ENCODE data around the gene GAN.

DNA sequence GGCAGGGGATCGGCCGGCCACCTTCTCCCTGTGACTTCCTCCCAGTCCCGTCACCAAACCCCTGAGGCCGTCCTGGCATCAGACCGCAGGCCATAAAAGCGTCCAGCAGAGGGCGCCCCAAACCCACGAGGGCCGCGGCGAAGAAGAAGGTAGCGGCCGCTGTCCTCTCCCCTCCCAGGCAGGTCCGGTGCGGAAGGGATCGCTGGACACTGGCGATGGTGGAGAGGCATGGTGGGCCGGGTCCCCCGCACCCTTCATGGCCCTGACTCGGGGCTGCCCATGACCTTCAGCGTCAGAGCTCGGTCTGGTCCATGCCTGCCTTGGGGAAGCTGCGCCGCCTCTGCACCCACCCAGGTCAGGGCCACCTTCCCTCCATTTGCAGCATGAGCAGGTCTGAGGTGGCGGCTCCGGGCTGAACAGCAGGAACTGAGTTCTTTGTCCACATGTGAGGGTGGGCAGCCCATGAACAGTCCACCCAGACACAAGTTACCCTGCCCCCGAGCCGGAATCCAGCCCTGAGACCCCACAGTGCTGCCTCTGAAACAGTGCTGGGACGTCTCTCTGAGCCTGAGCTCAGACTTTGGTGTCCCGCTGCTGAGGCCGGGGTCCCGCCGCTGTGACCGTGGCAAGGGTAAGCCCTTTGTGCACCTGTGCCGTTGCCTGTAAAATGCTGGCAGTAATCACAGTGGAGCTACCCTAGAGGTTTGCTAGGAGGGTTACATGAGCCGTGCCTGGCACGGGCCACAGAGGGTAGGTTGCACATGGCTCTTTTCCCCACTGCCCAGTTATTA, 89.0 kb downstream of the GAN start:
- TF ChIP-seq POLR2A (IDR thresholded peaks at IDR 0.05; ENCODE audit: low read depth, low read length) (no peak), POLR2AphosphoS5 (IDR thresholded peaks at IDR 0.05; ENCODE audit: low read depth, low read length) (no peak)
